ENCODE measurements around the gene CA6. TPM values are rescaled to one million over a fixed set of nuclear protein-coding genes. Genes with fewer than 3 reads are reported as not detected.

CA6 gene
- total RNA-seq, 1 donor from 2014 or later, result not detected

DNA sequence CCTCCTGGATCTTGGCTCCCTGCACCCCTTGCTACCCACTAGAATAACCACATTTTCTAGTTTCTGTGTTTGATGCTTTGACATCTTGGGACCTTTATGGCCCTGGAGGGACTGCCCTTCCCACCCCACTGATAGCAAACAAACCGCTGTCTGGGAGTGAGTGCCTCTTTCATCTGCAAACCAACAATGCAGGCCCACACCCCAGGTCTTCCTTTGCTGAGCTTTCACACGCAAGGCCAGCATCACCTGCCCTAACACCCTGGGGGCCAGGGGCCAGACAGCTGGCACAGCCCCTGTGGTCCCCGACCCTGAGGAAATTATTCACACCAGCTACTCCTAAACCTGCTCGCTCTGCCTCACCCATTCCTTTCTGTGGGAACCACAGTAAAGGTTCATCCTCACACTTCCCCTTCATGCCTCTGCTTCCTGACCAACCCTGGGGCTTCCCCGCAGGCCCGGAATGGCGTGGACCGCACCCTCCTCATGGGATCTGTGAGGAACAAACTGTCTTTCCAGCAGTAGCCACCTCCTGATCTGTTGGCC is 65.2 kb downstream of the CA6 start:
- Histone ChIP-seq H3K9me3 (ENCODE audit: low read depth) (no peaks in the 10 kb centered on the region), H3F3A (ENCODE audit: low read depth) (no peaks in the 10 kb centered on the region), H4K20me1 (ENCODE audit: low read depth) (no peaks in the 10 kb centered on the region), H3K4me2 (no peak overlapping the region), H2AFZ (replicated peaks) (no peak overlapping the region), H3K9ac (no peak overlapping the region), H3K27me3 (no peaks in the 10 kb centered on the region), H3K36me3 (no peaks in the 10 kb centered on the region), H3K79me2 (ENCODE audit: low read depth) (no peaks in the 10 kb centered on the region), H3K4me1 (no peaks in the 10 kb centered on the region), H3K4me3 (no peak overlapping the region), H3K27ac (no peak overlapping the region)
- no peaks in the 10 kb centered on the region for H3K36me3 Mint-ChIP-seq
- H3K27ac Mint-ChIP-seq, result no peak overlapping the region
- DNase-seq (ENCODE audit: low spot score), result no peak
- no peaks in the 10 kb centered on the region for H3K9me3 Mint-ChIP-seq
- peak overlapping the region; percentile 24 for H3K4me3 Mint-ChIP-seq
- TF ChIP-seq CTCF (IDR thresholded peaks at IDR 0.05), result no peak
- peaks cover 9% of the 10 kb centered on the region for H3K4me1 Mint-ChIP-seq
- peaks cover 13% of the 10 kb centered on the region for H3K27me3 Mint-ChIP-seq (ENCODE audit: insufficient read depth, low read depth)

DNA sequence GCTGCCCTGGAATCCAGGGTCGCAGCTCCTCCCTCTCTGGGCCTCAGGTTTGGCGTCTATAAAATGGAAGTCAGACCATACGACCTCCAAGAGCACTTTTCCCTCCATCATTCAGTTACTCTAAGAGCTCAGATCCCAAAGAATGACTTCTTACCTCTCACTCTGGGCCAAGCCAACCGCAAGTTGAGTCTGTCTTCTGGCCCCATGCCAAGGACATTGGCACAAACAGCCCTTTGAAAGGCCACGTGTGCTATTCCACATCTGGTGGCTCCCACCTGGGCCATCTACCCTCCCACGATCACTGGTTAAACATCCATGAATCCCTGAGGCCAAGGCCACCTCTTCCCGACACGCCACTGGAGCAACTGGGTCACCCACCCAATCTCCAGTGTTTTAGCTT is 68.2 kb downstream of the CA6 start:
- Histone ChIP-seq H3K4me3 (no peak overlapping the region), H3K79me2 (ENCODE audit: low read depth) (no peaks in the 10 kb centered on the region), H3K36me3 (no peaks in the 10 kb centered on the region), H3K9me3 (ENCODE audit: low read depth) (no peaks in the 10 kb centered on the region), H3K4me1 (no peaks in the 10 kb centered on the region), H3K9ac (no peak overlapping the region), H2AFZ (replicated peaks) (no peak overlapping the region), H4K20me1 (ENCODE audit: low read depth) (no peaks in the 10 kb centered on the region), H3F3A (ENCODE audit: low read depth) (no peaks in the 10 kb centered on the region), H3K27ac (no peak overlapping the region), H3K27me3 (no peaks in the 10 kb centered on the region), H3K4me2 (no peak overlapping the region)
- Mint-ChIP-seq H3K4me3 (no peak overlapping the region), H3K4me1 (peaks cover 9% of the 10 kb centered on the region), H3K36me3 (no peaks in the 10 kb centered on the region), H3K27me3 (ENCODE audit: insufficient read depth, low read depth) (peaks cover 13% of the 10 kb centered on the region), H3K27ac (peak overlapping the region; percentile 64), H3K9me3 (no peaks in the 10 kb centered on the region)
- no peak for DNase-seq (ENCODE audit: low spot score)
- TF ChIP-seq EZH2phosphoT487 (IDR thresholded peaks at IDR 0.05), result no peak

DNA sequence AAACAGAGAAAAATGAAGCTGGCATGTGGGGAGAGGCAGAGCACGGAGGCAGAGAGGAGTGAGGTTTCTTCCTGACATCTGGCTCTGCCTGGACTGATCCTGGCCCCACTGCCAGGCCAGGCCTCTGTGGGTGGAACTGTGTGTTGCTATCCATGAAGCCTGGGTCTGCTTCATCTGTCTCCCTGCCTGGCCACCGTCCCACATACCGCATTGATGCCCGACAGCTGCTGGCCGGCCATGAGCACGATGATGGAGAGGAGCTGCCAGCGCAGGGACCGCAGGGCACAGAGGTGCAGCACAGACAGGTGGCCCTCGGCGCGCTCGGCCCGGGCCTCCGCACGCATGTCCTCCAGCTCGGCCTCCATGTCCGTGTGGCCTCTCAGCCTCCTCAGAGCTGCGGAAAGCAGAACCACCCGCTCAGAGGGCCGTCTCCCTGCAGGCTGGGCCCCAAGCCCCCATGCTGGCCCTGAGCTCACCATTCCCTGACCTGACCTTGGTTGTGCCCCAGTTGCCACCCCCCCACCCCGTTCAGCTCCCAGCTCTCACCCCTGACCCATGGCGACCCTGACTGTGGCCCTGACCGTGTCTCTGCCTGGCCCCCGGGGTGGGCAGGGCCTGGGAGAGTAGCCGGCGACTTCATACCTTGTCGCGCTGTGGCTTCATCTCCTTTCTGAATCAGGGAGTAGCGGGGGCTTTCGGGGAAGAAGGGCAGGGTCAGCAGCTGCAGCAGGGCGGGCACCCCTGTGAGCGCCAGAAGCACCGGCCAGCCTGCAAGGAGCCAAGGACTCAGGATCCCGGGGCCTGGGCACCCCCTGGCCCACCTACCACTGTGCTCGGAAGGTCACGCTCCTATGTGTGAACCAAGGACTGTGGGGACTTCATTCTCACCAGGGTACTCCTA is 69.1 kb downstream of the CA6 start:
- H3K9ac ChIP-seq, result no peak overlapping the region
- no peak for TF ChIP-seq CTCF (IDR thresholded peaks at IDR 0.05)
- Mint-ChIP-seq H3K9me3 (no peaks in the 10 kb centered on the region), H3K27ac (no peak overlapping the region), H3K4me3 (no peak overlapping the region), H3K36me3 (no peaks in the 10 kb centered on the region), H3K27me3 (ENCODE audit: insufficient read depth, low read depth) (peaks cover 7% of the 10 kb centered on the region), H3K4me1 (peaks cover 15% of the 10 kb centered on the region)
- DNase-seq (ENCODE audit: low spot score), result no peak
- H3F3A ChIP-seq (ENCODE audit: low read depth), result no peaks in the 10 kb centered on the region
- no peaks in the 10 kb centered on the region for H4K20me1 ChIP-seq (ENCODE audit: low read depth)
- H3K79me2 ChIP-seq (ENCODE audit: low read depth), result no peaks in the 10 kb centered on the region
- H3K27me3 ChIP-seq, result no peaks in the 10 kb centered on the region
- no peaks in the 10 kb centered on the region for H3K9me3 ChIP-seq (ENCODE audit: low read depth)
- no peak overlapping the region for H3K4me2 ChIP-seq
- no peaks in the 10 kb centered on the region for H3K36me3 ChIP-seq
- no peak overlapping the region for H3K4me3 ChIP-seq
- no peak overlapping the region for H3K27ac ChIP-seq
- no peak overlapping the region for H2AFZ ChIP-seq (replicated peaks)
- no peaks in the 10 kb centered on the region for H3K4me1 ChIP-seq

- no peaks in the 10 kb centered on the region for H3K4me1 ChIP-seq
- H3K4me1 Mint-ChIP-seq, result peaks cover 17% of the 10 kb centered on the region
- H3K36me3 ChIP-seq, result no peaks in the 10 kb centered on the region
- no peak overlapping the region for H3K27ac Mint-ChIP-seq
- H3K9me3 ChIP-seq (ENCODE audit: low read depth), result no peaks in the 10 kb centered on the region
- no peaks in the 10 kb centered on the region for H3K9me3 Mint-ChIP-seq
- H3K79me2 ChIP-seq (ENCODE audit: low read depth), result no peaks in the 10 kb centered on the region
- H3K4me3 ChIP-seq, result no peak overlapping the region
- no peak overlapping the region for H3K27ac ChIP-seq
- H3K27me3 ChIP-seq, result no peaks in the 10 kb centered on the region
- H3F3A ChIP-seq (ENCODE audit: low read depth), result no peaks in the 10 kb centered on the region
- no peak overlapping the region for H3K4me2 ChIP-seq
- no peak overlapping the region for H2AFZ ChIP-seq (replicated peaks)
- DNase-seq (ENCODE audit: low spot score), result no peak
- H3K27me3 Mint-ChIP-seq (ENCODE audit: insufficient read depth, low read depth), result peaks cover 11% of the 10 kb centered on the region
- H4K20me1 ChIP-seq (ENCODE audit: low read depth), result no peaks in the 10 kb centered on the region
- H3K9ac ChIP-seq, result no peak overlapping the region
- H3K4me3 Mint-ChIP-seq, result no peak overlapping the region
- no peaks in the 10 kb centered on the region for H3K36me3 Mint-ChIP-seq
- TF ChIP-seq CTCF (IDR thresholded peaks at IDR 0.05) (no peak), EZH2 (IDR thresholded peaks at IDR 0.05) (no peak), EZH2phosphoT487 (IDR thresholded peaks at IDR 0.05) (no peak)
Observed at GRCh38 chr1:9016455-9016854, 70.8 kb downstream of the CA6 start.
